Activated T-cell treated with anti-CD3 and anti-CD28 coated beads, Interleukin-2, amount 50 U/mL, for 24 hours (primary cell): Measurements from ENCODE around the gene MTUS2.
A peak's percentile ranks its signal among the peaks of the same experiment; 100 is the strongest.

Experiments used
- DNase-seq: peaks from one replicate; pipeline ENCODE4 v3.0.0-alpha.2; 2020
- H3K27ac Mint-ChIP-seq: 2 replicates; pipeline ENCODE4 v1.8.0; 2020; ENCODE audit warnings: mild to moderate bottlenecking, mixed read lengths
- H3K27me3 Mint-ChIP-seq: 2 replicates; pipeline ENCODE4 v1.8.0; 2020; ENCODE audit warnings: mixed read lengths
- H3K36me3 Mint-ChIP-seq: 2 replicates; pipeline ENCODE4 v1.8.0; 2020; ENCODE audit warnings: low read depth, mixed read lengths
- H3K4me1 Mint-ChIP-seq: 2 replicates; pipeline ENCODE4 v1.8.0; 2020; ENCODE audit warnings: low read depth, mixed read lengths
- H3K4me3 Mint-ChIP-seq: 2 replicates; pipeline ENCODE4 v1.8.0; 2020; ENCODE audit warnings: mild to moderate bottlenecking, moderate library complexity, mixed read lengths
- H3K9me3 Mint-ChIP-seq: 2 replicates; pipeline ENCODE4 v1.8.0; 2020; ENCODE audit warnings: mixed read lengths

The MTUS2 gene

DNA sequence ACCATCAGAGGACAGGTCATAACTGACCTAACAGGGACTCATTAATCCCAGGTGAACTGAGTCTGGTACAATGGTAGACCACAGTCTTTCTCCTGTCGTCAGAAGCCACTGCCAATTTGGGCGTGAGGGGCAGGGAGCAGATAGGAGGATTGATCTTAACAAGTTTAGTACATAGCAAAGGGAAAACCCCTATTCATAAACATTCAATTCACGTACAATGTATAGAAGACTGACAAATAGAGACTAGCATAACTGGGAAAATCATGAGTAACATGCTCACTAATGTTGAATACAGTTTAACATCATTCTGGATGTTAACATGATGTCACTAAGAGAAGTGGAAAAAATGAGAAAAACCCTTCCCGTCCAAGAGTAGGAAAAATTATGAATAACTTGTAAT lies 721.3 kb downstream of the MTUS2 start:
- DNase-seq: no peak
- peaks cover 93% of the 10 kb centered on the region for H3K36me3 Mint-ChIP-seq
- H3K27me3 Mint-ChIP-seq: no peaks in the 10 kb centered on the region
- peaks cover 71% of the 10 kb centered on the region for H3K4me1 Mint-ChIP-seq
- H3K4me3 Mint-ChIP-seq: no peak overlapping the region
- no peaks in the 10 kb centered on the region for H3K9me3 Mint-ChIP-seq
- H3K27ac Mint-ChIP-seq: peak overlapping the region; percentile 85

DNA sequence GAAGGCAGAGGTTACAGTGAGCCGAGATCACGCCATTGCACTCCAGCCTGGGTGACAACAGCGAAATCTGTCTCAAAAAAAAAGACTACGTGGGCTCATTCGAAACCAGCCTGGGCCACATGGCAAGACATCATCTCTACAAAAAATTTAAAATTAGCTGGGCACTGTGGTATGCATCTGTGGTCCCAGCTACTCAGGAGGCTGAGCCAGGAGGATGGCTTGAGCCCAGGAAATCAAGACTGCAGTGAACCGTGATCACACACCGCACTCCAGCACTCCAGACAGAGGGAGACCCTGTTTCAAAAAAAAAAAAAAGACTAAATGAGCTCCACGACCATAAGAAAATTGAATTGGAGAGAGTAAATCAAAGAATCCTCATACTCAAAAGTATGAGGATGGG lies 722.2 kb downstream of the MTUS2 start:
- Mint-ChIP-seq H3K36me3 (peaks cover 94% of the 10 kb centered on the region), H3K27me3 (no peaks in the 10 kb centered on the region), H3K27ac (peak overlapping the region; percentile 86), H3K4me1 (peaks cover 77% of the 10 kb centered on the region), H3K9me3 (no peaks in the 10 kb centered on the region), H3K4me3 (no peak overlapping the region)
- DNase-seq: no peak

DNA sequence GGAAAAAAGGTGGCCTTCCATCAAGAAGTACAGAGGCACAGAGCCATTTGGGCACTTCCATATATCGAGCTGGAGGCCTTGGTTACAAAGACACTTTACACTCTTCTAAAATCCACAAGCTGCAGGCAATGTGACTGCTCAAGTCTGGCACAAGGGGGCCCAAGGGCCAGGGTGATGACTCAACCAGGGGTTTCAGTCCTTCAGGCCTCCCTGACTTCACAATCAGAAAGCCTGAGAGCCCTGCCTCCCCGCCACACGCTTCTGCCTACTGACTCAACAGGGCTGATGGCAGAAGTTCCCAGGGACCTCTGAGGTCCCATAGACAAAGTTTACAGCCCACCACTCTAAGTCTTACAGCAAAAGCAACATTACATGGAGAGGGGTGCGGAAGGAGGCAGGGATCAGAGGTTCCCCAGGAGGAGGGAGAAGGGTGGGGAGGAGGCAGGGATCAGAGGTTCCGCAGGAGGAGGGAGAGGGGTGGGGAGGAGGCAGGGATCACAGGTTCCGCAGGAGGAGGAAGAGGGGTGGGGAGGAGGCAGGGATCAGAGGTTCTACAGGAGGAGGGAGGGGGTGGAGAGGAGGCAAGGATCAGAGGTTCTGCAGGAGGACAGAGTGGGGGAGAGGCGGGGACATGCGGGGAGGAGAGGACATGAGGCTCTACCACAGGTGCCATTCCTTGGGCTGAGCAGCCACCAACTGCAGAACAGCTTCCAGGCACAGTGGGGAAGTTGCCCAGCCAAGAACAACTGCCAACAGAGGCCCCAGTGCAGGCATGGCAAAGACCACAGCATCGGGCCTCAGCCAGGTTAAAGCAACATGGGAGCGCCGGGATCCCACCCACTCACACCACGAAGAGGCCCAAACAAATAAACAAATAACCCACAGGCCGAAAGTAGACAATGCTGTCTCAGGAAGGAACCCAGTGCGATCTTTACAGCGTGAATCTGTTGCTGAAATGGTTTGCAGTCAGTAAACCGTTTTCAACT lies 723.4 kb downstream of the MTUS2 start:
- peaks cover 74% of the 10 kb centered on the region for H3K4me1 Mint-ChIP-seq

DNA sequence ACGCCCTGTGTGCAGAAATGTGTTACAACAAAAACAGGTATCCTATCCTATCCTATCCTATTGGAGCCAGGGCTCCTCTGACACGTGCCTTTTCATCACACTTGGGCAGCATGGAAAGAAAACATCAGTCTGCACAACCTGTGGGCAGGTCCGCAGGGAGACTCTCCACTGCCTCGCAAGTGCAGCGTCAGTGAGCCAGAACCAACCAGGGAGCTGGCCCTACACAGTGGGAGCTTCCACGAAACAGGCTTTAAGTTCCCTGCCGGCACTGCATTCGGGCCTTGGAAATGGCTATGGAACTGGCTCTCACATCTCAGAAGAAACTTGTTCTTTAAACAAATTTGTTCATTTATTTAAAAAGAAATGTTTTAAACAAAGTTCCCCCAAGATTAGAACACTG lies 725.8 kb downstream of the MTUS2 start:
- no peaks in the 10 kb centered on the region for H3K27me3 Mint-ChIP-seq
- H3K36me3 Mint-ChIP-seq: peaks cover 94% of the 10 kb centered on the region
- H3K4me3 Mint-ChIP-seq: no peak overlapping the region
- peaks cover 65% of the 10 kb centered on the region for H3K4me1 Mint-ChIP-seq
- H3K27ac Mint-ChIP-seq: peak overlapping the region; percentile 24
- no peak for DNase-seq
- no peaks in the 10 kb centered on the region for H3K9me3 Mint-ChIP-seq

More for the DNA sequence above, 723.4 kb downstream of the MTUS2 start:
- peak; percentile 60 for DNase-seq
- H3K27me3 Mint-ChIP-seq: no peaks in the 10 kb centered on the region
- H3K9me3 Mint-ChIP-seq: no peaks in the 10 kb centered on the region
- peaks cover 94% of the 10 kb centered on the region for H3K36me3 Mint-ChIP-seq
- no peak overlapping the region for H3K4me3 Mint-ChIP-seq
- peak overlapping the region; percentile 86 for H3K27ac Mint-ChIP-seq

DNA sequence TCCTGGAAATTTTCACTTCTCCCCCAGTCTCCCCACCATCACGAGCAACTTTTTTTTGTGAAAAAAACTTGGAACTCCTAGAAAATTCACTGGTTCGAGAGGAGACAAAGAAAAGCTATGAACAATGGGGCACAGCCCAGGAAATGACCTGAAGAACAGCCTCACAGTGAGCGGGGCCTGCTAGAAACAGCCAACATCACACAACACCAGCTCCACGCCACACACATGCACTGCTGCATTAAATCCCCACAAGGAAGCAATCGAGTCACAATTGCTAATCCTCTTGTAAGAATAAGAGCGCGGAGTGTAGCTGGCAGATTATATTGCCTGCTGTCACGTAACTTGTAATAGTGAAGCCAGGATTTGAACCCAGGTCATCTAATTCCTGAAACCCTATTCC lies 726.5 kb downstream of the MTUS2 start:
- Mint-ChIP-seq H3K4me3 (no peak overlapping the region), H3K36me3 (peaks cover 94% of the 10 kb centered on the region), H3K4me1 (peaks cover 59% of the 10 kb centered on the region), H3K27me3 (no peaks in the 10 kb centered on the region), H3K27ac (peak overlapping the region; percentile 50), H3K9me3 (no peaks in the 10 kb centered on the region)
- no peak for DNase-seq

DNA sequence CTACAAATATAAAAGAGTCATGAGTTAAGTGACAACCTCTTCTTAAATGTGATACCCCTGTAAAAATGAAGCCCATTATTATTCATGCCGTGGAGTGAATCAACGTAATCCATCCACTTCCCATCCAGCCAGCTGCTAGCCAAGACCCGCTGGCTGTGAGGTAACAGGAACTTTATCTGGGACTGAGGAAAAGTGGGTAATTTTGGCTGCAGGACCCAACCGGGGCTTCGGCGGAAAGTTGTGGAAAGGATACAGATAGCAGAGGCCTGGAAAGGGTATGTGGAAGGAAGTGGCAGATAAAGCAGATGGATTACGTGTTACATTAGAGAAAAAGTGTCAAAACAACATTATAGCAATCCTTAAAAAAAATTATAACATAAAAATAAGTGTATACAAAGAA lies 727.0 kb downstream of the MTUS2 start:
- Mint-ChIP-seq H3K27me3 (no peaks in the 10 kb centered on the region), H3K27ac (peak overlapping the region; percentile 50), H3K4me3 (no peak overlapping the region), H3K4me1 (peaks cover 56% of the 10 kb centered on the region), H3K9me3 (no peaks in the 10 kb centered on the region), H3K36me3 (peaks cover 96% of the 10 kb centered on the region)
- no peak for DNase-seq

DNA sequence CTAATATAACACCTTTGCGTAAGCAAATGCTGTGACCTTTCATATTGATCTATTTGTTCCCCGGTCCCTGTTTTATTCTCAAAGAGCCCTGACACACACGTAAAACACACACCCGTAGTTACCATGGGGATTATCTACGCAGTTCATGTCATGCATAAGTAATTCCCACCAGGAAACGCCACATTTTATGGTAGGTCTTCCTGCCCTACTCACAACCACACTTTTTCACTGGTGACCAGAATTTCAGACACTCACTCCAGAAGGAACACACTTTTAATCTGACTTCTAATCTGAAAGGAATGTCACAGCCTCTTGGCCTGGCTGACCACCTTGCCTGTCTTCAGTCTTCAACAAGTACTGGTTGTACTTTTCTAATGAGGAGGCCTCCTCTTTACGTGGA lies 728.6 kb downstream of the MTUS2 start:
- peaks cover 40% of the 10 kb centered on the region for H3K4me1 Mint-ChIP-seq
- no peak overlapping the region for H3K27ac Mint-ChIP-seq
- peaks cover 99% of the 10 kb centered on the region for H3K36me3 Mint-ChIP-seq
- no peaks in the 10 kb centered on the region for H3K27me3 Mint-ChIP-seq
- H3K4me3 Mint-ChIP-seq: no peak overlapping the region
- no peaks in the 10 kb centered on the region for H3K9me3 Mint-ChIP-seq
- no peak for DNase-seq

DNA sequence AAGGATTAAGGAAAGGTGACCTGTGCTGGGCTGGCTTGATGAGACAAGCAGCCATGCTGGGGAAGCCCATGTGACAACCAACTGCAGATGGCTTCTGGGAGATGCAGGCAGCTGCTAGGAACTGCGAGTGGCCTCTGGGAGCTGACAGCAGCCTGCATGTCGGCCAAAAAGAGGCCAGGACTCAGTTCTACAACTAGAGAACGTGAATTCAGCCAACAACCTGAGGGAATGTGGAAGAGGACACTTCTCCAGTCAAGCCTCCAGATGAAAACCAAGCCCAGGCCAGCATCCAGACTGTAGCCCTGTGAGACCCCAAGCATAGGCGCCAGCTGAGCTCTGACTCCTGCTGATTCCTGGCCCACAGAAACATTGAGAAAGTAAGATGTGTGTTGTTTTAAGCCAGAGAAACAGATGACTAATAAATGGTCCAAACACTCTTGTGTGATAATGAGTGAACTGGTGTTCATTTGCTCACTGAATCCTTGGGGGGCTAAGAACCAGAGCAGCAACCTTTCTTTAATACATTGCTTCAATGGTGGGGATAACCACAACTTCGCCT lies 730.4 kb downstream of the MTUS2 start:
- no peaks in the 10 kb centered on the region for H3K9me3 Mint-ChIP-seq
- no peak overlapping the region for H3K27ac Mint-ChIP-seq
- H3K36me3 Mint-ChIP-seq: peaks cover 96% of the 10 kb centered on the region
- H3K4me3 Mint-ChIP-seq: no peak overlapping the region
- H3K27me3 Mint-ChIP-seq: no peaks in the 10 kb centered on the region
- H3K4me1 Mint-ChIP-seq: peaks cover 31% of the 10 kb centered on the region
- no peak for DNase-seq

DNA sequence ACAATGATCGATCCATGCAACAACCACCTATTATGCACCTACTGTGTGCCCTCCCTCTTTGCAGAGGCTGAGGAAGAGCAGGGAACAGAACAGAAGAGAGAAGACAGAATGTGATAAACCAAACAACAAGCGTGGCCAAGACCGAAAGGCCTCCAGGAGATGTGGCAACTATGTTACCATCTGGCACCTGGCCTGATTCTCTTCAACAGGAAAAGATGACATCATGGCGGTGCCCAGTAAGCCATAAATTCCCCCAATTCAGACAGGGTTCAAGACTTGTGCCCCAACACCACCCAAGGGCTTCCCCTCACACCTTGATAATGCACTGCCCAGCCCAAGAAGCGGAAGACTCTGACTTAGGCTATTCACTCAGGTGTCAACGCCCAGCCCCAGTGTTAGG lies 731.1 kb downstream of the MTUS2 start:
- peaks cover 92% of the 10 kb centered on the region for H3K36me3 Mint-ChIP-seq
- no peak for DNase-seq
- no peak overlapping the region for H3K27ac Mint-ChIP-seq
- H3K9me3 Mint-ChIP-seq: no peaks in the 10 kb centered on the region
- H3K4me3 Mint-ChIP-seq: no peak overlapping the region
- H3K4me1 Mint-ChIP-seq: peaks cover 25% of the 10 kb centered on the region
- H3K27me3 Mint-ChIP-seq: no peaks in the 10 kb centered on the region
